HG02973 (cell line): ENCODE data around the gene SLC2A4.

Experiments used
- ATAC-seq: cut with Tn5 transposase; IDR thresholded peaks from one replicate; pipeline ENCODE4 v1.9.1; 2021; ENCODE audit warnings: moderate library complexity; ENCODE audit not compliant: unreplicated experiment

SLC2A4 gene

DNA sequence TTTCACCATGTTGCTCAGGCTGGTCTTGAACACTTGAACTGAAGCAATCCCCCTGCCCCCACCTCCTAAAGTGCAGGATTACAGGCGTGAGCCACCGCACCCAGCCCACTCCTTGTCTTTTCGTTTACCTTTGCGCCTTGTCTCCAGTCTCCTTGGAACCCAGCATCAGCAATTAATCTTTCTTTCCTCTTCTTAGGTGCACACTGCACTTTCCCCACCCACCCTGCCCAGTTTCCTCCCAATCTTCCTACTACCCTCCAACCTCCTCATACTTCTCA, 17.8 kb upstream of the SLC2A4 start:
- ATAC-seq = no peak

- no peak for ATAC-seq
Measured at GRCh38 chr17:7266784-7267183, 14.7 kb upstream of the SLC2A4 start.

GRCh38 chr17:7279448-7279847, 2.1 kb upstream of the SLC2A4 start:
- no peak for ATAC-seq

GRCh38 chr17:7280519-7281073, 922 bp upstream of the SLC2A4 start:
- no peak for ATAC-seq

GRCh38 chr17:7281953-7282751, 634 bp downstream of the SLC2A4 start:
- no peak for ATAC-seq

DNA sequence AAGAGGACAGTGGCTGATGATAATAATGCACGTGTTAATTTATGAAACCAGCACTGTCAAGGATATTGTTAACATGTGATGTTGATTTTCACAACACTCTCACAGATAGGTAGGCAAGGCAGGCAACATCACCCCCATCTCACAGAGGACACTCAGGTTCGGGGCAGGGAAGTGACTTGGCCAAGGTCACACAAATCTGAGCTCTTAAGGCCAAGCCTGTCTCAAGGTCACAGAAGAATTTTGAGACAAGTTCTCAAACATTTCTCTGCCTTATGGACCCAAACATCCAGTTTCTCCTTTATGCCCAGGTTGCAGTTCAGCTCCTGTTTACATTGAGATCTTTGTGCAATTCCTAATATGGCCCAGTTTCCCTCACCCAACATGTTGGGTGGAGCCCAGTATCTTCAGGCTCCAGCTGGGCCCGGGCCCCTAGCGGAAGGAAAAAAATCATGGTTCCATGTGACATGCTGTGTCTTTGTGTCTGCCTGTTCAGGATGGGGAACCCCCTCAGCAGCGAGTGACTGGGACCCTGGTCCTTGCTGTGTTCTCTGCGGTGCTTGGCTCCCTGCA, 1.3 kb downstream of the SLC2A4 start:
- ATAC-seq = no peak

DNA sequence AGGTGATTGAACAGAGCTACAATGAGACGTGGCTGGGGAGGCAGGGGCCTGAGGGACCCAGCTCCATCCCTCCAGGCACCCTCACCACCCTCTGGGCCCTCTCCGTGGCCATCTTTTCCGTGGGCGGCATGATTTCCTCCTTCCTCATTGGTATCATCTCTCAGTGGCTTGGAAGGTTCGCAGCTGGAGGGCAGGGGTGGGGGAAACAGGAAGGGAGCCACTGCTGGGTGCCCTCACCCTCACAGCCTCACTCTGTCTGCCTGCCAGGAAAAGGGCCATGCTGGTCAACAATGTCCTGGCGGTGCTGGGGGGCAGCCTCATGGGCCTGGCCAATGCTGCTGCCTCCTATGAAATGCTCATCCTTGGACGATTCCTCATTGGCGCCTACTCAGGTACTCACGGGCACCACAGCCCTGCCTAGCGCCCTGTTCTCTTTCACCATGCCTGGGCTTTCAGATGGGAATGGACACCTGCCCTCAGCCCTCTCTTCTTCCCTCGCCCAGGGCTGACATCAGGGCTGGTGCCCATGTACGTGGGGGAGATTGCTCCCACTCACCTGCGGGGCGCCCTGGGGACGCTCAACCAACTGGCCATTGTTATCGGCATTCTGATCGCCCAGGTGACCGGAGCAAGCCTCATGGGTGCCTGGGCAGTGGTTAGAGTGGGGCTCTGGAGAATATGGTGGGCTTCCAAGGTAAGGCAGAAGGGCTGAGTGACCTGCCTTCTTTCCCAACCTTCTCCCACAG, 2.1 kb downstream of the SLC2A4 start:
- ATAC-seq = no peak

DNA sequence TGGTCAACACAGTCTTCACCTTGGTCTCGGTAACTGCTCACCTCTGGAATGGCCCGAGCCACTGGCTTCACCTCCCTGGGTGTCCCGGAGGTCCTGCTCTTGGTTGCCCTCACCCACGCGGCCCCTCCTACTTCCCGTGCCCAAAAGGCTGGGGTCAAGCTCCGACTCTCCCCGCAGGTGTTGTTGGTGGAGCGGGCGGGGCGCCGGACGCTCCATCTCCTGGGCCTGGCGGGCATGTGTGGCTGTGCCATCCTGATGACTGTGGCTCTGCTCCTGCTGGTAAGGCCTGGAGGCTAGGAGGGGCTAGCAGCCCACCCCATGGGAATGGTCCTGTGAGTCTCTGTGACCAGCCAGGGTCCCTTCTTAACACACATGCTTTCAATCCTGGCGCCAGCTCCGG, 3.4 kb downstream of the SLC2A4 start:
- no peak for ATAC-seq

- no peak for ATAC-seq
Measured at GRCh38 chr17:7285679-7286078, 4.2 kb downstream of the SLC2A4 start.

GRCh38 chr17:7289256-7290032, 7.9 kb downstream of the SLC2A4 start:
- no peak for ATAC-seq

GRCh38 chr17:7290166-7290565, 8.6 kb downstream of the SLC2A4 start:
- ATAC-seq = no peak

DNA sequence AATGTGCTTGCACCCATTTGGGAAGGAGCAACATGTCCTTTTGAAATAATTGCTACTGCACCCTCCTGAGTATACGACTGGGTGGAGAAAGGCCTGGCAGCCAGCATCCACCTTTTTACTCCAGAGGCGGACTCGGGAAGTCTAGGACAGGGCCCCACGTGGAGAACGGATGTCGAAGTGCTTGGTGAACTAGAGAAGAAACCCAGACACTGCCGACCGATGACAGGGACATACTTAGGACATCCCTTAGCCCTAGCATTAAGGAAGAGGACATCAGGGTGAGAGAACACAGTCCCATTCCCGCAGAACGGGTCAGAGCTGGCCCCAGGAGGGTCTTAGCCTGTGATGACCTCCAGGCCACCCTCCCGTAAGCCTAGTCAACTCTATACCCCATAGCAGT, 9.2 kb downstream of the SLC2A4 start:
- ATAC-seq = no peak

DNA sequence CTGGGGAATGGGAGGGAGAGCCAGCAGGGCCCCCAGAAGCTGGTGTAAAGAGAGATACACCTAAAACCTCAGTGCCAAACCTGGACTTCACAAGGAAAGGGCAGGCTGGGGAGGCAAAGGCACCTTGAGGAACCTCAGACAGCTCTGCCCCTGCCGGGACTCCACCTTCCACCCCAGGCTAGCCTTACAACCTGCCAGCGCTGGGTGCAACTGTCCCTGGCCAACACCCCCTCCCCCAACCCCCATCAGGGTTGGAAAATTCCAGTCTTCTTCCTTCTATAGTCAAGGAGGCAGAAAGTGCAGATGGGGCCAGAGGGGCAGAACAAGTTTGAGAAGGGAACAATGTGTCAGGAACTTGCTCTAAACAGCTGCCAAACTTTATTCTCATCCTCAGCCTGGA, 10.7 kb downstream of the SLC2A4 start:
- ATAC-seq = no peak

- ATAC-seq = no peak
Measured at GRCh38 chr17:7292729-7293128, 11.2 kb downstream of the SLC2A4 start.

DNA sequence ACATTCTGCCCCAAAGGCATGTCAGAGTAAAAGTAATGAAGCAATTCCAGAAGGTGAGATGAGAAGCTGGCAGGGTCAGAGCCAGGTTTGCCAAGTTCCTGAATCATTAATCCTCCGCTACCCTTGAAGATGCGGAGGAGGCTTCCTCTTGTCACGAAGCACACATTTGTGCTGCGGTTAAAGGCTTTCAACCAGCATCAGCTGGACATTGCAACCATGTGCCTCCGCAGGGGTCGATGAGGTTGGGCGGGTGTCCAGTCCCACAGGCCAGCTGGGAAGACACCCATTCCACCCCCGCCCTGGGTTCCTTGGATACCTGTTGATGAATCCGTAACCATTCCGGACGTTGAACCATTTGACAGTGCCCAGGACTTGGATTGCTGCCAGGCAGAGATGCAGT, 11.6 kb downstream of the SLC2A4 start:
- no peak for ATAC-seq

DNA sequence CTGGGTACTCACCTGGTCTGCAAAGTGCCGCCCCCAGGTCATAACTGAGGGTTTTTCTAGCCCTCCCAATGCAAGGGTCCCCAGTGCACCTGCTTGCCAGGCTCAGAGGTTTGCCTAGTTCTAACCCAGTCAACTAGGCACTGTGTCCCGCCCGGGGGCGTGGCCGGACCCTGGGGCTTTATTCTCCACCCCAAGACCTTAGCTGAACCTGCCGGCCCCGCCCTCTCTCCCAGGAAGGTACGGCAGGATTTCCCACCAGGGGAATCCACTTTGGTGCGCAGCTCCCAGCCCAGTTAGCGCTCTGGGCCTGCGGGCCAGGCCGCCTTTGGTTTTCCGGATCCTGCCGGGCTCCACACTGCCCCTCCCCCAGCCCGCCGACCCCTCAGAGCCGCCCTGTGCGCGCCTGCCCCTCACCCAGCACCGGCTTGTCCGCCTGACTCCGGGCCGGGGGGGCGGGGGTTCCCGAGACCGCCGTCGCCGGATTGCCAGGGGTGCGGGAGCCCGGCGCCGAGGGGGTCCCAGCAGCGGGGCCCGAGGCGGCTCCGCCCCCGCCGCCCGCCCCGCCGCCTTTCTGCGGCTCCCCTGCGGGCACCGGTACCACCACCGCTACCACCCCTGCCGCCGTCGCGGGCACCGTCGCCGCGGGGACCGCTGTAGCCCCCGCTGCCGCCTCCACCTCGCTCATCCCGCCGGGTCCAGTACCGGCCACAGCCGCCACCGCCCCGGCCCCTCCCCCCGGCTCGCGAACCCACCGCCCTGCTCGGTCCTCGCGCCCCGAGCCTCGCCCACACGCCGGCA, 12.5 kb downstream of the SLC2A4 start:
- no peak for ATAC-seq

DNA sequence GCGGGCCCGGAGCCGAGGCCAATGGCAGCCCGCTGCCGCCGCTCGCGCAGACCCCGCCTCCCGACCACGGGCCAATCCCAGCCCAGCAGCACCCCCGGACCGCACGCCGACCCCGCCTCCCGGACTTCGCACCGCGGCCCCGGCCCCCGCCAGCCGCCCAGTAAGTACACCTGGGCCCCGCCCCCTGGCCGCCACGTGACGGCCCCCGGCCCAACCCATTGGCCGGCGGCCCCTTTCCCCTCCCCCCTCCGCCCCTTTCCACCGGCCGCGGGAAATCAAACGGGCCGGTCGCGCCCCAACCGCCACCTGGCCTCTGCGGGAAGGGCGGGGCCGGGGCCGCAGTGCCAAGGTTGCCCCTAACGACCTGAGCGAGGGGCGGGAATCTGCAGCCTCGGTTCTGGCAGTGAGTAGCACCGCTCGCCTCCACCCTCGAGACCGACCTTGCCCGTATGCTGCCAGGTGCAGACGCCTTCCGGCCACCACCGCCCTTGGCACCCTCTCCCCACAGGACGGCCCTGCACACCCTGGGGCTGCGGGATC, 13.2 kb downstream of the SLC2A4 start, which contains the start of gene YBX2:
Gene YBX2, minus strand, starts transcription at position 26 of the 540 bp plus-strand sequence. CDS start 139 bp downstream, outside the sequence.
- no peak for ATAC-seq

DNA sequence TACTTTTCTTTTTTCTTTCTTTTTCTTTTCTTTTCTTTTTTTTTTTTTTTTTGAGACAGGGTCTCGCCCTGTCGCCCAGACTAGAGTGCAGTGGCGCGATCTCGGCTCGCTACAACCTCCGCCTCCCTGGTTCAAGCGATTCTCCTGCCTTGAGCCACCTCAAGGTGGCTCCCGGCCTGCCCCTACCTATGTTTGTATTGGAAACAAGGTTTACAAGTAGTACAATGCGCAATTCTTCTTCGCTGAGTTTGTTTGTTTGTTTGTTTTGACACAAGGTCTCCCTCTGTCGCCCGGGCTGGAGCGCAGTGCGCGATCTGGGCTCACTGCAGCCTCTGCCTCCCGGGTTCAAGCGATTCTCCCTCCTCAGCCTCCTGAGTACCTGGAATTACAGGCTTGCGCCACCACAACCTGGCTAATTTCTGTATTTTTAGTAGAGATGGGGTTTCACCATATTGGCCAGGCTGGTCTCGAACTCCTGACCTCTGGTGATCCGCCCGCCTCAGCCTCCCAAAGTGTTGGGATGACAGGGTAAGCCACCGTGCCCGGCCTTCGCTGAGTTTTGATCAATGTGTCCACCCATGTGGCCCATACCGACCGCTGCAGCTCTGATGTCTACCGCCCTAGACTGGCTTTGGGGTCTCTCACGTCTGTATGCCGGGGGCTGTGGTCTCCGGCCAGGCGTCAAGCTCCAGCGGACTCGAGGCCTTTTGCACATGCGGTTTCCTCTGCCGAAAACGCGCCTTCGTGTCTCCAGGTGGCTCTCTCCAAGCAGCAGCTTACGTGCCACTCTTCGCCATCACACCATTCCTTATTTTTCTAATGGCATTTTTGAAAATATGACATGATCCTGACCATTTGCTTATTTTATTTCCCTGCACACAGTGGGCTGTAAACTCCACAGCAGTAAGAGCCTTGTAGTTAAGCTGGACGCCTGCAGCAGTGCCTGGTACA, 14.0 kb downstream of the SLC2A4 start:
- no peak for ATAC-seq
